Nephron progenitor cell (in vitro differentiated cells): ENCODE data around the gene BRINP3.

Experiments
- DNase-seq: peaks from one replicate; pipeline ENCODE4 v3.0.0; 2021
- H3K27ac Mint-ChIP-seq: 2 replicates; pipeline ENCODE4 v1.8.0; 2021; ENCODE audit warnings: mild to moderate bottlenecking, moderate library complexity, mixed read lengths
- H3K27me3 Mint-ChIP-seq: 2 replicates; pipeline ENCODE4 v1.8.0; 2021; ENCODE audit warnings: mild to moderate bottlenecking, low read depth, mixed read lengths; ENCODE audit not compliant: poor library complexity
- H3K36me3 Mint-ChIP-seq: 2 replicates; pipeline ENCODE4 v1.8.0; 2021; ENCODE audit warnings: low read depth, mixed read lengths
- H3K4me1 Mint-ChIP-seq: 2 replicates; pipeline ENCODE4 v1.8.0; 2021; ENCODE audit warnings: mixed read lengths
- H3K4me3 Mint-ChIP-seq: 2 replicates; pipeline ENCODE4 v1.8.0; 2021; ENCODE audit warnings: mild to moderate bottlenecking, moderate library complexity, mixed read lengths
- H3K9me3 Mint-ChIP-seq: 2 replicates; pipeline ENCODE4 v1.8.0; 2021; ENCODE audit warnings: mild to moderate bottlenecking, moderate library complexity, mixed read lengths
- TF ChIP-seq, protein P1 (sequence below): fragments of 200-600 bp; sonication (generic); IDR thresholded peaks from 2 replicates; pipeline ENCODE4 v1.5.0; 2021; ENCODE audit warnings: antibody characterized with exemption

BRINP3 gene

DNA sequence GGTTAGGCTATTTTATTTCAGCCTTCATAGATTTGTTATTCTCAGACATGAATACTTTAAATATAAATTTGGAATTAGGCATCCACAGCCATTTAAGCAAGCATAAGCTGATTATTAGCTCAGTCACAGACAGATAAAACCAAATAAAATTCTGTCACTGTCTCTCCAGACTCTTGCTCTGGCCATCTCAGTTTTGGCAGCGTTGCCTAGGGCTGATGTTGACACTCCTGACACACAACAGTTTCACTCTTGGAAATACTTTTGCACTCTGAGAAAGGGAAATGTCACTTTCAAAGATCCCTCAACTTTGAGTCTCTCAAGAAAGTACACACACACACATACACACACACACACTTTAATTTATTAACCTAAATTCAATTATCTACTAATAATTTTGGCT lies 372.7 kb downstream of the BRINP3 start:
- no peak overlapping the region for H3K27ac Mint-ChIP-seq
- DNase-seq = no peak
- no peaks in the 10 kb centered on the region for H3K4me1 Mint-ChIP-seq
- no peaks in the 10 kb centered on the region for H3K27me3 Mint-ChIP-seq
- H3K36me3 Mint-ChIP-seq = no peaks in the 10 kb centered on the region
- H3K4me3 Mint-ChIP-seq = no peak overlapping the region
- TF ChIP-seq, protein P1, sequence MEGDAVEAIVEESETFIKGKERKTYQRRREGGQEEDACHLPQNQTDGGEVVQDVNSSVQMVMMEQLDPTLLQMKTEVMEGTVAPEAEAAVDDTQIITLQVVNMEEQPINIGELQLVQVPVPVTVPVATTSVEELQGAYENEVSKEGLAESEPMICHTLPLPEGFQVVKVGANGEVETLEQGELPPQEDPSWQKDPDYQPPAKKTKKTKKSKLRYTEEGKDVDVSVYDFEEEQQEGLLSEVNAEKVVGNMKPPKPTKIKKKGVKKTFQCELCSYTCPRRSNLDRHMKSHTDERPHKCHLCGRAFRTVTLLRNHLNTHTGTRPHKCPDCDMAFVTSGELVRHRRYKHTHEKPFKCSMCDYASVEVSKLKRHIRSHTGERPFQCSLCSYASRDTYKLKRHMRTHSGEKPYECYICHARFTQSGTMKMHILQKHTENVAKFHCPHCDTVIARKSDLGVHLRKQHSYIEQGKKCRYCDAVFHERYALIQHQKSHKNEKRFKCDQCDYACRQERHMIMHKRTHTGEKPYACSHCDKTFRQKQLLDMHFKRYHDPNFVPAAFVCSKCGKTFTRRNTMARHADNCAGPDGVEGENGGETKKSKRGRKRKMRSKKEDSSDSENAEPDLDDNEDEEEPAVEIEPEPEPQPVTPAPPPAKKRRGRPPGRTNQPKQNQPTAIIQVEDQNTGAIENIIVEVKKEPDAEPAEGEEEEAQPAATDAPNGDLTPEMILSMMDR = no peak
- no peaks in the 10 kb centered on the region for H3K9me3 Mint-ChIP-seq

DNA sequence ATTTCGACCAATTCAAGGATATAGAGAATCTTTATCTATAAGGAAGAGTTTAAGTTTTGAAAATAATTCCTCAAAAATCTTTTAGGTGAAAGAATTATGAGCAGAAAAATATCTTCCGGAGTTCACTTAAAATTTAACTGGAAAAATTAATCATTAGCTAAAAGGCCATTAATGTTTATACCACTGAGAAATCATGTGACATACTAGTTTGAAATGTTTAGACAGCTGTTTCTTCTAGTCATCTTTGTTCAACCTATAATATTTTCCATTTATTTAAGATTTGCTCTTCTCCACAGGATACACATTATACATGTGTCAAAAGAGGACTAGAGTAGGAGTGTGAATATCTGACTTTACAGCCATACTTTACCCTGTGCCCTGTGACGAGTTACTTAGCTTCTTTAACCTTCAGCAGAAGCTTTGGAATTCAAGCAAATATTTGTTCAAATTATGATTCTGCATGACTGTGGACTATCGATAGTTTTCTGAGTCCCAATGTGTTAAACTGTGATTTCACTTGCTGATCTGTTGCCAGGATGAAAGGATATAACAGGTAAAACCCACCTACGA lies 374.8 kb downstream of the BRINP3 start:
- Mint-ChIP-seq H3K9me3 (no peaks in the 10 kb centered on the region), H3K36me3 (no peaks in the 10 kb centered on the region), H3K4me1 (no peaks in the 10 kb centered on the region), H3K27ac (no peak overlapping the region), H3K4me3 (no peak overlapping the region), H3K27me3 (no peaks in the 10 kb centered on the region)
- no peak for DNase-seq
- TF ChIP-seq, protein P1 = no peak

DNA sequence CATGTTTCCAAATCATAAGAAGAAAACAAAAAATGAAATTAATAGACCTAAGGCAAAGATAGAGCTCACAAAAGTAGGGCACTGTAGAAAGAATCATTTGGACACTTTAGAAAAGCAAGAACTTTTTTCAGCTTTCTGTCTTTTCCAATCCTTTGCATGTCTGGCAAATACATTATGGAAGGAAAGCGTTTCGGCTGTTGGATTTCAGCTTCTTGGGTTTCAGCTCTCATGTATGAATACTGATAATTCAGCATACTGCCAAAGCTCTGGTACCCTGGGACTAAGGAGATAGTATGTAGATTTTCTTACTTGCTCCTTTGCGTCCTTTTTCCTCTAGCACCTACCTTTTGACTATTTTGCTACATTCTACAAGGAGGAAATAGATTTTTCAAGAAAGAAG lies 375.9 kb downstream of the BRINP3 start:
- H3K4me3 Mint-ChIP-seq = no peak overlapping the region
- no peak overlapping the region for H3K27ac Mint-ChIP-seq
- H3K9me3 Mint-ChIP-seq = no peaks in the 10 kb centered on the region
- TF ChIP-seq, protein P1 = no peak
- H3K36me3 Mint-ChIP-seq = no peaks in the 10 kb centered on the region
- no peaks in the 10 kb centered on the region for H3K4me1 Mint-ChIP-seq
- no peaks in the 10 kb centered on the region for H3K27me3 Mint-ChIP-seq
- DNase-seq = no peak

DNA sequence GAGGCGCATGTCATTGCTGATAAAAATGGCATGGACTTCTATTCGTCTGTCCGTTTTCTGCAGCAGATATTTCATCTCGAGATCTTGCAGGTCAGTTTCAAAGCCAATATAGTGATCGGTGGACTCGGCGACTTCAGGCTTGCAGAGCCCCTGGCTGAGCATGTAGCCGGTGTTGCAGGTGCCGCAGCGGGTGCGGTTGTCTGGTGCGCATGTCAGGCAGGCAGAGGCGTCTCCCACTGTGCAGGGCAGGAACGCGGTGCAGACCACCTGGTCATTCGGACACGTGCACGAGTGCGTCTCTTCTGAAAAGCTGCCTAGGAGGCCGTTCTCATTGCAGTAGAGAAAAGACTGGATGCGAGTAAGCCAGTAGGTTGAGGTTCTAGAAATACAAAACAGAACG lies 378.9 kb downstream of the BRINP3 start:
- no peaks in the 10 kb centered on the region for H3K36me3 Mint-ChIP-seq
- TF ChIP-seq, protein P1 = no peak
- no peaks in the 10 kb centered on the region for H3K27me3 Mint-ChIP-seq
- no peak overlapping the region for H3K4me3 Mint-ChIP-seq
- H3K9me3 Mint-ChIP-seq = no peaks in the 10 kb centered on the region
- H3K27ac Mint-ChIP-seq = no peak overlapping the region
- H3K4me1 Mint-ChIP-seq = no peaks in the 10 kb centered on the region
- no peak for DNase-seq

DNA sequence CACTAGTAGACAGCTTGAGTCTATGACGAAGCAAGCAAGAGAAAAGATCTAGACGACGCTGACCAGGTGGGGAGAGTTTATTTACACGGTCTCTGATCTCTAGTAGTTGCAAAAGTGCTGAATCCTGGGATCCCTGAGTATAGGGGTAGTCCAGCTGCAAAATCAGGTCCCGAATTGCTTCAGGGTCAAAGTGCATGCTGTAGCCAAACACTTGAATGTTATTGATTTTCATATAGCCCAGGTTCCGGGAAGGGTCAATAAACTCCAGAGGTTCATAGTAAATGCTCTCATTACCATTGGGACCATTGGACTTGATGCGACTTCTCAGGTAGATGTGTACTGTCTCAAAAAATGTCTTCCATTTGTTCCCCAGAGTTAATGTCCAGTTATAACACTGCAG lies 379.6 kb downstream of the BRINP3 start:
- TF ChIP-seq, protein P1 = no peak

DNA sequence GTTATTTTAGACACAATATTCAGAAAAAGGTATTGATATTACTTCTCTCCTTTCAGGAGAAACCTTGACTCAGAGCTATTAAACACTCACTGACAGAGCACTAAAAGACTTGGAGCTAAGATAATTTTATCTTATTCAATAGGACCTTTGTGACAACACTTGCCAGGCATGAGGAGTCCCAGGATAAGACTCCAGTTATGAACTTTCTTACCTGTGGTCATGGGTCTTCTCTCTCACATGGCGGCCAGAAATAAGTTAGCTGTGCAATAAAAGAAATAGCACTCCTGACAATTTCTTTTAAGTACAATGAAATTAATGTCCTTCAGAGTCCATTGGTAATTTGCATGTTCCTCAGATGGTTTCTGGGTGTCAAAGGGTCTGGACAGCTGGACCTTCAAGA lies 382.1 kb downstream of the BRINP3 start:
- H3K36me3 Mint-ChIP-seq = no peaks in the 10 kb centered on the region

More for the DNA sequence above, 379.6 kb downstream of the BRINP3 start:
- H3K27me3 Mint-ChIP-seq = no peaks in the 10 kb centered on the region
- no peaks in the 10 kb centered on the region for H3K36me3 Mint-ChIP-seq
- no peak overlapping the region for H3K4me3 Mint-ChIP-seq
- H3K9me3 Mint-ChIP-seq = no peaks in the 10 kb centered on the region
- no peak for DNase-seq
- H3K27ac Mint-ChIP-seq = no peak overlapping the region
- H3K4me1 Mint-ChIP-seq = no peaks in the 10 kb centered on the region

More for the DNA sequence above, 382.1 kb downstream of the BRINP3 start:
- DNase-seq = no peak
- H3K27ac Mint-ChIP-seq = no peak overlapping the region
- TF ChIP-seq, protein P1 = no peak
- no peak overlapping the region for H3K4me3 Mint-ChIP-seq
- H3K27me3 Mint-ChIP-seq = no peaks in the 10 kb centered on the region
- no peaks in the 10 kb centered on the region for H3K9me3 Mint-ChIP-seq
- H3K4me1 Mint-ChIP-seq = no peaks in the 10 kb centered on the region
